ENCODE measurements around the gene CCDC34.

GRCh38 chr11:27349919-27350318 is 13.1 kb downstream of the CCDC34 start:
- TF ChIP-seq GATA2 (IDR thresholded peaks at IDR 0.05; ENCODE audit: low read depth, low read length) = no peak
- no peak for TF ChIP-seq GATA3 (IDR thresholded peaks at IDR 0.05; ENCODE audit: low read depth, low read length)

All from SH-SY5Y (cell line).